ENCODE results near the gene FAM228A.

DNA sequence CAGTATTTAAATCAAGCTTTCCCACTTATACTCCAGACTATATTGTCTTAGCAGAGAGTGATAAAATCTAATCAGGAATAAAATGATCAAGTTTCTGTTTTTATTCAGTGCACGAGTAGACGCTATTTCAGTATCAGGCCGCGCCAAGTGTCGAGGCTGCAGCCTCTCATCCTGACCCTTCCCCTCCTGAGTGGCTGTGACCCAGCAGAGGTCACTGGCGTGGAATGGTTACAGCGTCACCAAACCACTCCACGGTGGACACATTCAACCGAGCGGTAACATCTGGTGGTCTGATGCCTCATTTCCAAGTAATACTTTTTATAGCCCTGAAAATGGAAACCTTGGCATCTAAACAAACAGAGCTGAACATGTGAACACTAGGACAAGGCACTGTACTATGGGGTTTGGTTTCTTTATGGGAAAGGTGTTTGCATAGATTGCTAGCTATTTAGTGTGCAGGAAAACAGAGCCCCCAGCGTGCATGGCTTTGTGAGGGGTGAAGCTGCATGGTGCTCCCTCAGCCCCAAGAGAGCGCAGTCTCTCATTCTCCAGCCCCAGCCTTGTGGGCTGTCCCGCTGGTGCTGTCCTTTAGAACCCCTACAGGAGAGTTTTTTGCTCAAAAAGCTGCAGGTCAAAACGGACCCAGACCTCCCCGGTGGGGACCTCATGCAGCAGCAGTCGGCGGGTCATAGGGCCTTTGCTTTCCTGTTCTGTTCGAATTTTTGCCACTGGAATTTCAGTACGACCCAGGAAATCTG lies 28.4 kb downstream of the FAM228A start:
- no peak for TF ChIP-seq CTCF (IDR thresholded peaks at IDR 0.05; ENCODE audit: poor library complexity)
- TF ChIP-seq EZH2 (IDR thresholded peaks at IDR 0.05; ENCODE audit: borderline replicate concordance), result no peak
- TF ChIP-seq EZH2phosphoT487 (IDR thresholded peaks at IDR 0.05; ENCODE audit: low read depth, severe bottlenecking, unreplicated experiment), result no peak
